BJ (cell line): ENCODE results near the gene CDH23. TPM values are rescaled to one million over a fixed set of nuclear protein-coding genes. Genes with fewer than 3 reads are reported as not detected.

Experiments used
- CTCF ChIA-PET: fragments of 350-600 bp; formaldehyde crosslinking; extraction: SDS; loops from one replicate; lab custom pipeline; 2021; ENCODE audit warnings: antibody characterized with exemption, inconsistent platforms; lab: Yijun Ruan, JAX
- POLR2A ChIA-PET: fragments of 300-600 bp; sonication (Branson Sonifier 250); formaldehyde crosslinking; extraction: SDS; loops from one replicate; lab custom pipeline; 2021; ENCODE audit warnings: antibody characterized with exemption; lab: Charles Lee
- DNase-seq: peaks from one replicate; pipeline ENCODE4 v3.0.0-alpha.2; 2011; ENCODE audit warnings: low read depth
- H3K27me3 ChIP-seq: 2 replicates; pipeline ENCODE4 v1.6.0; 2011; ENCODE audit warnings: low read length; ENCODE audit not compliant: control insufficient read depth, insufficient read depth
- H3K36me3 ChIP-seq: 2 replicates; pipeline ENCODE4 v1.5.1; 2011; ENCODE audit warnings: low read length; ENCODE audit not compliant: control insufficient read depth, insufficient read depth
- H3K4me3 ChIP-seq: 2 replicates; pipeline ENCODE4 v1.5.1; 2011; ENCODE audit warnings: low read depth, mild to moderate bottlenecking, control low read depth, low read length
- polyA plus RNA-seq: library from polyadenylated mRNA; depleted of rRNA; stranded (reverse); fragments of >200 nt; gene quantifications from 2 replicates; pipeline ENCODE4 v1.2.3, GENCODE V29; 2011
- TF ChIP-seq, protein P1 (sequence below): IDR thresholded peaks from 2 replicates; pipeline ENCODE4 v1.5.1; 2011; ENCODE audit warnings: low read depth, mild to moderate bottlenecking, control low read depth, inconsistent platforms, low read length, moderate library complexity; ENCODE audit not compliant: insufficient read depth

Gene CDH23
- polyA plus RNA-seq, 1 experiment, result 0.05 TPM

DNA sequence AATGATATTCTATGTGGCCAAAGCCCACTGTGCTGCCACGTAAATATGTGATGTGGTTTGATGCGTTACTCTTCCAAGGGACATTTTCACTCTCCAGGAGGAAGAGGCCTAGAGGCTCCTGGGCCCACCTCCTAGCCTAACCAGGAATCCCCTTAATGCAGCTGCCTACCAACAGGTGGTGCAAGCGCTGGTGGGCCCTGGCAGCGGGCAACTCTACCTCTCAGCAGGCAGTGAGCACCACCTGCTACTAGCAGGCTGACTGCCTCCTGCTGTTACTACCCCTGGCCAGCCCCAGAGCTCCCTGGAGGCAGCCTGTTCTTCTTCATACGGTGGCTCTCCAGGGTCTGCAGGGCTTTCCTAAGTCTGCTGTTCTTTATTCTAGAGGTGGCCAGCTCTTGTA is 62.8 kb downstream of the CDH23 start:
- H3K36me3 ChIP-seq, result no peaks in the 10 kb centered on the region
- DNase-seq, result no peak
- peaks cover 11% of the 10 kb centered on the region for H3K27me3 ChIP-seq
- no peak overlapping the region for H3K4me3 ChIP-seq
- TF ChIP-seq, protein P1, sequence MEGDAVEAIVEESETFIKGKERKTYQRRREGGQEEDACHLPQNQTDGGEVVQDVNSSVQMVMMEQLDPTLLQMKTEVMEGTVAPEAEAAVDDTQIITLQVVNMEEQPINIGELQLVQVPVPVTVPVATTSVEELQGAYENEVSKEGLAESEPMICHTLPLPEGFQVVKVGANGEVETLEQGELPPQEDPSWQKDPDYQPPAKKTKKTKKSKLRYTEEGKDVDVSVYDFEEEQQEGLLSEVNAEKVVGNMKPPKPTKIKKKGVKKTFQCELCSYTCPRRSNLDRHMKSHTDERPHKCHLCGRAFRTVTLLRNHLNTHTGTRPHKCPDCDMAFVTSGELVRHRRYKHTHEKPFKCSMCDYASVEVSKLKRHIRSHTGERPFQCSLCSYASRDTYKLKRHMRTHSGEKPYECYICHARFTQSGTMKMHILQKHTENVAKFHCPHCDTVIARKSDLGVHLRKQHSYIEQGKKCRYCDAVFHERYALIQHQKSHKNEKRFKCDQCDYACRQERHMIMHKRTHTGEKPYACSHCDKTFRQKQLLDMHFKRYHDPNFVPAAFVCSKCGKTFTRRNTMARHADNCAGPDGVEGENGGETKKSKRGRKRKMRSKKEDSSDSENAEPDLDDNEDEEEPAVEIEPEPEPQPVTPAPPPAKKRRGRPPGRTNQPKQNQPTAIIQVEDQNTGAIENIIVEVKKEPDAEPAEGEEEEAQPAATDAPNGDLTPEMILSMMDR, result no peak
- CTCF ChIA-PET, result interaction anchor here (1.4 kb wide), 1 partner anchor 30 kb away, joined by 3 read pairs; no protein-coding TSS in a partner anchor
- POLR2A ChIA-PET, result no interaction called here

- ChIA-PET POLR2A (no interaction called here), CTCF (interaction anchor here (1.4 kb wide), 1 partner anchor 29 kb away, joined by 3 read pairs; no protein-coding TSS in a partner anchor)
- TF ChIP-seq, protein P1, result no peak
- Histone ChIP-seq H3K4me3 (no peak overlapping the region), H3K36me3 (no peaks in the 10 kb centered on the region), H3K27me3 (peaks cover 11% of the 10 kb centered on the region)
- no peak for DNase-seq
Observed at GRCh38 chr10:71460615-71461014, 63.9 kb downstream of the CDH23 start.

DNA sequence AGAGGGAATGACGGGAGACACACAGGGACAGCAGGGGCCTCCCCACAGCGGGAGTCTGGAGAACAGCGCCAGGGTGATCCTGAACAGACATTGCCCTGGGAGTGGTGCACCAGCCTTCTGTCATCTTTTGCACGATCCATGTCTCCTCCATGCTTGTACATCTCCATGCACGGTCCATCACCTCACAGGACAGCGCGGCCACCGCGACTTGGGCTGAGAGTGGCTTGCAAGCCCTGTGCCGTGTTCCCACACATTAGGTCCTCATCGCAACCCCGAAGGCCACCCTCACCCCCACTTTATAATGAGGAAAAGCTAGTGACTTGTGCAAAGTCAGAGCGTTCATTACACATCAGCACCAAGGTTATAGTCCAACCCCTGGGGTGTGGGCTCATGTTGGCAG is 64.7 kb downstream of the CDH23 start:
- ChIA-PET CTCF (no interaction called here), POLR2A (no interaction called here)
- Histone ChIP-seq H3K36me3 (no peaks in the 10 kb centered on the region), H3K4me3 (no peak overlapping the region), H3K27me3 (peaks cover 10% of the 10 kb centered on the region)
- no peak for DNase-seq
- TF ChIP-seq, protein P1, result no peak

- DNase-seq, result no peak
- H3K27me3 ChIP-seq, result peaks cover 10% of the 10 kb centered on the region
- ChIA-PET CTCF (no interaction called here), POLR2A (no interaction called here)
- no peak overlapping the region for H3K4me3 ChIP-seq
- TF ChIP-seq, protein P1, result no peak
- no peaks in the 10 kb centered on the region for H3K36me3 ChIP-seq
Observed at GRCh38 chr10:71462062-71462935, 65.6 kb downstream of the CDH23 start.

GRCh38 chr10:71463111-71463510 is 66.4 kb downstream of the CDH23 start:
- POLR2A ChIA-PET, result no interaction called here
- no peak overlapping the region for H3K4me3 ChIP-seq
- peaks cover 8% of the 10 kb centered on the region for H3K27me3 ChIP-seq
- CTCF ChIA-PET, result no interaction called here
- no peak for DNase-seq
- no peaks in the 10 kb centered on the region for H3K36me3 ChIP-seq
- TF ChIP-seq, protein P1, result no peak
